Neural crest cell (in vitro differentiated cells): ENCODE results near the gene AP4S1. TPM values are rescaled to one million over a fixed set of nuclear protein-coding genes. Genes with fewer than 3 reads are reported as not detected.
A peak's percentile ranks its signal among the peaks of the same experiment; 100 is the strongest.
"Not testable (repeated sequence)": the region's sequence is repeated elsewhere in the genome, so short reads cannot be mapped to it uniquely, and the experiment has no call there.

Source experiments
- DNase-seq: peaks from one replicate; pipeline ENCODE4 v3.0.0; 2021; ENCODE audit warnings: low read depth, mixed read lengths, low spot score
- H3K27ac Mint-ChIP-seq: one replicate; pipeline ENCODE4 v1.8.0; 2021; ENCODE audit warnings: mild to moderate bottlenecking, mixed read lengths; ENCODE audit not compliant: unreplicated experiment
- H3K27me3 Mint-ChIP-seq: 2 replicates; pipeline ENCODE4 v1.8.0; 2021; ENCODE audit warnings: low read depth, mild to moderate bottlenecking, mixed read lengths
- H3K36me3 Mint-ChIP-seq: 2 replicates; pipeline ENCODE4 v1.8.0; 2021; ENCODE audit warnings: low read depth, mild to moderate bottlenecking, mixed read lengths
- H3K4me1 Mint-ChIP-seq: 2 replicates; pipeline ENCODE4 v1.8.0; 2021; ENCODE audit warnings: mixed read lengths
- H3K4me3 Mint-ChIP-seq: one replicate; pipeline ENCODE4 v1.8.0; 2021; ENCODE audit warnings: mild to moderate bottlenecking, mixed read lengths
- H3K9me3 Mint-ChIP-seq: 2 replicates; pipeline ENCODE4 v1.8.0; 2021; ENCODE audit warnings: mixed read lengths
- CTCF ChIP-seq: fragments of 200-600 bp; sonication (generic); conservative IDR thresholded peaks from 2 replicates; pipeline ENCODE4 v1.5.0; 2021; ENCODE audit warnings: antibody characterized with exemption, mild to moderate bottlenecking
- long read RNA-seq: library from polyadenylated mRNA; unstranded; transcript quantifications from one replicate; pipeline ENCODE4 v2.0.0, GENCODE V29; 2020
- total RNA-seq: library from RNA; stranded (reverse); gene quantifications from 2 replicates; pipeline ENCODE4 v1.2.1, GENCODE V29; 2021

AP4S1 gene
- total RNA-seq: 8.0 and 8.6 TPM in 2 replicates
- long read RNA-seq, partial matches to known transcripts: 0 of 1 reads
- long read RNA-seq, other reads (novel, unspliced or antisense): 0 of 1 reads

- no peak for TF ChIP-seq CTCF
- Mint-ChIP-seq H3K27me3 (no peaks in the 10 kb centered on the region), H3K27ac (peak within 1 kb of the TSS; percentile 94), H3K9me3 (no peaks in the 10 kb centered on the region), H3K36me3 (peaks cover 7% of the 10 kb centered on the region), H3K4me3 (peak within 1 kb of the TSS; percentile 94), H3K4me1 (peaks cover 37% of the 10 kb centered on the region)
- DNase-seq: peak; percentile 45
These were observed at the start of gene AP4S1 for GRCh38 chr14:31025367-31026076. TSS of gene AP4S1 (plus strand) at chr14:31025649. CDS start at chr14:31066197, 40,548 bp downstream.

- Mint-ChIP-seq H3K27ac (no peak overlapping the region), H3K4me3 (no peak overlapping the region), H3K9me3 (no peaks in the 10 kb centered on the region), H3K27me3 (no peaks in the 10 kb centered on the region), H3K4me1 (peaks cover 33% of the 10 kb centered on the region), H3K36me3 (peaks cover 3% of the 10 kb centered on the region)
- TF ChIP-seq CTCF: no peak
- DNase-seq: no peak
These were observed 47.7 kb upstream of the AP4S1 start for GRCh38 chr14:30977752-30978151.

GRCh38 chr14:30980106-30980704 lies 45.2 kb upstream of the AP4S1 start:
- not testable (repeated sequence) for H3K27ac Mint-ChIP-seq, H3K9me3 Mint-ChIP-seq, H3K36me3 Mint-ChIP-seq, DNase-seq, H3K4me3 Mint-ChIP-seq, H3K27me3 Mint-ChIP-seq
- peak; percentile 68 for TF ChIP-seq CTCF
- peaks cover 16% of the 10 kb centered on the region for H3K4me1 Mint-ChIP-seq

- DNase-seq: no peak
- Mint-ChIP-seq H3K36me3 (no peaks in the 10 kb centered on the region), H3K4me3 (no peak overlapping the region), H3K27ac (no peak overlapping the region), H3K9me3 (no peaks in the 10 kb centered on the region), H3K27me3 (no peaks in the 10 kb centered on the region), H3K4me1 (peaks cover 14% of the 10 kb centered on the region)
- TF ChIP-seq CTCF: no peak
These were observed 44.5 kb upstream of the AP4S1 start for GRCh38 chr14:30980980-30981379.

- Mint-ChIP-seq H3K9me3 (no peaks in the 10 kb centered on the region), H3K4me3 (no peak overlapping the region), H3K27ac (no peak overlapping the region), H3K4me1 (peaks cover 8% of the 10 kb centered on the region), H3K36me3 (no peaks in the 10 kb centered on the region), H3K27me3 (no peaks in the 10 kb centered on the region)
- TF ChIP-seq CTCF: no peak
- no peak for DNase-seq
These were observed 42.9 kb upstream of the AP4S1 start for GRCh38 chr14:30982533-30982932.
